H1 (cell line): Measurements from ENCODE around the gene FGF12. TPM values are rescaled to one million over a fixed set of nuclear protein-coding genes. Genes with fewer than 3 reads are reported as not detected.

Experiments
- CTCF ChIA-PET: fragments of 300-600 bp; sonication (Branson Sonifier 250); formaldehyde crosslinking; loops from one replicate; lab custom pipeline; 2021; ENCODE audit not compliant: partially characterized antibody; lab: Charles Lee
- POLR2A ChIA-PET: fragments of 300-600 bp; sonication (Branson Sonifier 250); formaldehyde crosslinking; loops from one replicate; lab custom pipeline; 2021; ENCODE audit warnings: inconsistent platforms; ENCODE audit not compliant: partially characterized antibody; lab: Charles Lee
- DNase-seq, 2 experiments: peaks; one replicate each; pipeline versions ENCODE4 v3.0.0 to v3.0.0-alpha.2; 2010 to 2022; ENCODE audit warnings: low spot score in 2 of 2, low read depth in 1 of 2, mixed read lengths in 1 of 2
- FAIRE-seq: peaks from 2 replicates; lab custom pipeline; 2011; peaks lifted over from hg19 to GRCh38; lab: Jason Lieb, UNC
- H2AFZ ChIP-seq: 2 replicates; pipeline ENCODE4 v1.8.1; 2012; ENCODE audit warnings: low read length, inconsistent platforms
- H2AK5ac ChIP-seq: 2 replicates; pipeline ENCODE4 v1.6.1; 2013; ENCODE audit warnings: low read depth, low read length
- H2BK120ac ChIP-seq: replicated peaks from 2 replicates; pipeline ENCODE3; 2013; ENCODE audit warnings: low read depth, low read length, inconsistent platforms
- H2BK12ac ChIP-seq: 2 replicates; pipeline ENCODE4 v1.6.1; 2013; ENCODE audit warnings: low read depth, low read length
- H2BK15ac ChIP-seq: 2 replicates; pipeline ENCODE4 v1.6.1; 2013; ENCODE audit warnings: low read length
- H2BK20ac ChIP-seq: 2 replicates; pipeline ENCODE4 v1.6.1; 2013; ENCODE audit warnings: low read length
- H2BK5ac ChIP-seq: 2 replicates; pipeline ENCODE4 v1.6.1; 2013; ENCODE audit warnings: low read depth, low read length
- H3K14ac ChIP-seq: 2 replicates; pipeline ENCODE4 v1.6.1; 2013; ENCODE audit warnings: inconsistent platforms; ENCODE audit not compliant: insufficient read length
- H3K18ac ChIP-seq: 2 replicates; pipeline ENCODE4 v1.6.1; 2013; ENCODE audit warnings: low read length; ENCODE audit errors: extremely low read depth
- H3K23ac ChIP-seq: 2 replicates; pipeline ENCODE4 v1.6.1; 2013; ENCODE audit warnings: inconsistent platforms; ENCODE audit not compliant: insufficient read length
- H3K23me2 ChIP-seq: 2 replicates; pipeline ENCODE4 v1.6.1; 2013; ENCODE audit warnings: low read depth, low read length
- H3K27ac ChIP-seq: 2 replicates; pipeline ENCODE4 v1.6.1; 2011; ENCODE audit warnings: low read depth, low read length, inconsistent platforms
- H3K27me3 ChIP-seq, 4 experiments: replicated peaks in 1 of 4; 1 replicate in 1 of 4; 2 replicates in 3 of 4; pipeline versions ENCODE4 v1.6.1 to v1.8.1; 2011 to 2013; ENCODE audit warnings: low read length in 3 of 4, mild to moderate bottlenecking in 3 of 4, inconsistent platforms in 2 of 4, mixed read lengths in 2 of 4, moderate library complexity in 1 of 4; ENCODE audit not compliant: control insufficient read depth in 3 of 4, insufficient read depth in 3 of 4; ENCODE audit errors: extremely low read depth in 1 of 4
- H3K36me3 ChIP-seq, 4 experiments: 2 replicates each; pipeline versions ENCODE4 v1.6.1 to v1.8.1; 2011 to 2013; ENCODE audit warnings: mild to moderate bottlenecking in 4 of 4, low read length in 3 of 4, moderate library complexity in 2 of 4, control low read depth in 1 of 4, inconsistent platforms in 1 of 4; ENCODE audit not compliant: insufficient read depth in 4 of 4, control insufficient read depth in 2 of 4
- H3K4ac ChIP-seq: replicated peaks from 2 replicates; pipeline ENCODE3; 2013; ENCODE audit warnings: low read length, low read depth, mixed read lengths, inconsistent platforms; ENCODE audit not compliant: insufficient read length
- H3K4me1 ChIP-seq, 4 experiments: replicated peaks in 1 of 4; 1 replicate in 1 of 4; 2 replicates in 3 of 4; pipeline versions ENCODE4 v1.6.1 to v1.8.1; 2011 to 2013; ENCODE audit warnings: low read length in 3 of 4, inconsistent platforms in 2 of 4, mixed read lengths in 1 of 4; ENCODE audit not compliant: insufficient read depth in 4 of 4, control insufficient read depth in 3 of 4
- H3K4me2 ChIP-seq, 2 experiments: 2 replicates each; pipeline versions ENCODE4 v1.6.1 to v1.8.1; 2011 to 2013; ENCODE audit warnings: low read depth in 2 of 2, low read length in 2 of 2, control low read depth in 1 of 2, inconsistent platforms in 1 of 2, mild to moderate bottlenecking in 1 of 2; ENCODE audit not compliant: insufficient read depth in 1 of 2
- H3K4me3 ChIP-seq, 4 experiments: fragments of 200-600, 300-600 bp in 1 of 4; sonication (generic), shearing (Covaris generic), sonication (Bioruptor Twin) in 1 of 4; 2 replicates each; pipeline versions ENCODE4 v1.5.1 to v1.8.1; 2011 to 2016; ENCODE audit warnings: low read length in 4 of 4, low read depth in 3 of 4, control low read depth in 2 of 4, inconsistent platforms in 2 of 4, mild to moderate bottlenecking in 2 of 4, mixed read lengths in 1 of 4, moderate library complexity in 1 of 4; ENCODE audit not compliant: insufficient read depth in 2 of 4; ENCODE audit errors: extremely low read depth in 1 of 4
- H3K56ac ChIP-seq: replicated peaks from 2 replicates; pipeline ENCODE3; 2013; ENCODE audit warnings: low read depth, mild to moderate bottlenecking, mixed read lengths, low read length, inconsistent platforms; ENCODE audit not compliant: insufficient read length
- H3K79me1 ChIP-seq: 2 replicates; pipeline ENCODE4 v1.6.1; 2013; ENCODE audit warnings: low read depth, low read length, control low read depth
- H3K79me2 ChIP-seq, 2 experiments: 2 replicates each; pipeline versions ENCODE4 v1.6.1 to v1.8.1; 2012 to 2013; ENCODE audit warnings: low read length in 2 of 2, mild to moderate bottlenecking in 2 of 2, inconsistent platforms in 1 of 2; ENCODE audit not compliant: insufficient read depth in 2 of 2, control insufficient read depth in 1 of 2
- H3K9ac ChIP-seq, 4 experiments: replicated peaks in 1 of 4; 1 replicate in 1 of 4; 2 replicates in 3 of 4; pipeline versions ENCODE4 v1.6.1 to v1.8.1; 2011 to 2013; ENCODE audit warnings: low read depth in 3 of 4, low read length in 3 of 4, control low read depth in 2 of 4, mild to moderate bottlenecking in 2 of 4, moderate library complexity in 2 of 4, inconsistent platforms in 1 of 4; ENCODE audit errors: extremely low read depth in 1 of 4
- H3K9me3 ChIP-seq, 2 experiments: 2 replicates each; pipeline versions ENCODE4 v1.6.1 to v1.8.1; 2012 to 2013; ENCODE audit warnings: mild to moderate bottlenecking in 2 of 2, moderate library complexity in 2 of 2, control low read depth in 1 of 2, inconsistent platforms in 1 of 2, low read depth in 1 of 2, low read length in 1 of 2, mixed read lengths in 1 of 2; ENCODE audit not compliant: insufficient read depth in 2 of 2
- H4K20me1 ChIP-seq, 2 experiments: replicated peaks in 1 of 2; 2 replicates each; pipeline versions ENCODE3 to v1.8.1; 2011 to 2013; ENCODE audit warnings: inconsistent platforms in 2 of 2, low read length in 2 of 2, mild to moderate bottlenecking in 1 of 2; ENCODE audit not compliant: insufficient read depth in 2 of 2, control insufficient read depth in 1 of 2
- H4K5ac ChIP-seq: 2 replicates; pipeline ENCODE4 v1.6.1; 2013; ENCODE audit warnings: low read length, low read depth, mixed read lengths, inconsistent platforms; ENCODE audit not compliant: insufficient read length
- H4K8ac ChIP-seq: 2 replicates; pipeline ENCODE4 v1.8.0; 2013; ENCODE audit warnings: mild to moderate bottlenecking, moderate library complexity, low read length, inconsistent platforms; ENCODE audit not compliant: insufficient read depth; ENCODE audit errors: extremely low read depth
- H4K91ac ChIP-seq: replicated peaks from 2 replicates; pipeline ENCODE3; 2013; ENCODE audit warnings: low read length, mixed read lengths, inconsistent platforms; ENCODE audit not compliant: insufficient read length
- CREB1 ChIP-seq: IDR thresholded peaks from 2 replicates; pipeline ENCODE4 v1.6.1; 2012; ENCODE audit warnings: inconsistent platforms
- RAD21 ChIP-seq, 2 experiments: IDR thresholded peaks in 1 of 2; conservative IDR thresholded peaks in 1 of 2; 2 replicates each; pipeline ENCODE4 v1.6.1; 2011; ENCODE audit warnings: low read depth in 2 of 2, low read length in 2 of 2, improper control_type of control experiment in 1 of 2, inconsistent platforms in 1 of 2, mild to moderate bottlenecking in 1 of 2, moderate library complexity in 1 of 2
- WGBS, 2 experiments: shearing (Covaris generic) in 1 of 2; methylation state at CpG; one replicate each; pipeline versions ENCODE4 v1.1.6 to v1.1.7; 2013 to 2015; ENCODE audit warnings: low lambda C conversion rate in 2 of 2, mixed read lengths in 2 of 2, inconsistent platforms in 1 of 2, low coverage in 1 of 2, missing lambda C conversion rate in 1 of 2; ENCODE audit not compliant: insufficient replicate concordance in 2 of 2, insufficient coverage in 1 of 2, insufficient read length in 1 of 2; ENCODE audit errors: extremely low coverage in 1 of 2, missing lambda C conversion rate in 1 of 2; 5-methylcytosine and 5-hydroxymethylcytosine counted together
- polyA plus RNA-seq, 7 experiments: library from polyadenylated mRNA; depleted of rRNA in 3 of 7; stranded (reverse) in 5 of 7; unstranded in 2 of 7; fragments of >200 nt in 5 of 7; fragments of 200-250 nt in 2 of 7; gene quantifications; 1 replicate in 5 of 7; 2 replicates in 1 of 7; 4 replicates in 1 of 7; pipeline versions ENCODE4 v1.2.1 to v1.2.3, GENCODE V29; 2011 to 2013; ENCODE audit warnings: missing spikeins in 2 of 7, mixed read lengths in 2 of 7
- total RNA-seq: library from RNA; stranded (reverse); fragmentation: NEBNext Ultra II Directional; extraction: Animal tissue kit (Norgen Biotek cat#: 25700); gene quantifications from 2 replicates; pipeline ENCODE4 v1.2.1, GENCODE V29; 2021
- TF ChIP-seq, protein P1 (sequence below), 3 experiments: IDR thresholded peaks; 1 replicate in 2 of 3; 2 replicates in 1 of 3; pipeline versions ENCODE4 v1.5.1 to v1.6.1; 2011; ENCODE audit warnings: low read length in 3 of 3, mild to moderate bottlenecking in 3 of 3, inconsistent platforms in 2 of 3, low read depth in 1 of 3, moderate library complexity in 1 of 3; ENCODE audit not compliant: insufficient read depth in 1 of 3; ENCODE audit errors: control extremely low read depth in 1 of 3

FGF12 gene
- total and polyA plus RNA-seq, 2 of the 8 experiments (the other 6 are each of a cell fraction or from before 2014, with no cell fraction given), result 4.1 to 16.6 TPM

DNA sequence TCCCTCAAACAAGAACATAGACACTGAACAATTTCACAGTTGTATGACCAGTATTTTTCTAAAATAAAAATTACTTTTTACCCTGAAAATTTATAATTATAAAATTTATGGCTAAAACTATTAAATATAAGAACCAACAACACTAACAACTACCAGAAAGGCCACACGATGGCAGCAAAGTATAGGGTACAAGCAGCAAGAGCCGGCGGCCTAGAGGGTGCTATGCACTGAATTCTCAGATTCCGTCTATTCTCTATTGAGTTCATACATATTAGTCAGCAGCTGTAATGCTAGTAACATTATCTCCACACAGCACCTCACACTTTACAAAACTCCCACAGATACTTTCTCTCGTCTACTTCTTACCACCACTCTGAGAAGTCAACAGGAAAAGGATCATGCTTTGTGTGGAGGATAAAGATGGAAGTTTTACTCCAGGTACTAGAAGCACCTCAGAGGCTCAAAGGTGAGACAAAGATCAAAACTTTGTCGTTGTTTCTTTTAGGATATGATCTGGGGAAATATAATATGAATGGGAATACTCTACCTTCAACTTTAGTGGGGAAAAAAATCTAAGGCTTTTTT, 160.5 kb downstream of the FGF12 start:
- H3K4ac ChIP-seq, result no peak overlapping the region
- no peaks in the 10 kb centered on the region for H3K4me1 ChIP-seq
- H3K18ac ChIP-seq, result no peak overlapping the region
- no peak overlapping the region for H3K27ac ChIP-seq
- no peak overlapping the region for H2BK12ac ChIP-seq
- H2AK5ac ChIP-seq, result no peak overlapping the region
- H3K9me3 ChIP-seq, result no peaks in the 10 kb centered on the region
- no peak overlapping the region for H4K8ac ChIP-seq
- H4K20me1 ChIP-seq, result no peaks in the 10 kb centered on the region
- H3K23ac ChIP-seq, result no peak overlapping the region
- H2BK120ac ChIP-seq, result no peak overlapping the region
- FAIRE-seq (no peak), DNase-seq (peak; percentile 10 to 75)
- H3K9ac ChIP-seq, result no peak overlapping the region
- H3K23me2 ChIP-seq, result no peaks in the 10 kb centered on the region
- no peak overlapping the region for H2BK5ac ChIP-seq
- ChIA-PET CTCF (interaction anchor here (0.6 to 7.8 kb wide), 31 partner anchors 9 to 1006 kb away, joined by 3 to 77 read pairs (median 4); no protein-coding TSS in a partner anchor), POLR2A (no interaction called here)
- TF ChIP-seq, protein P1, sequence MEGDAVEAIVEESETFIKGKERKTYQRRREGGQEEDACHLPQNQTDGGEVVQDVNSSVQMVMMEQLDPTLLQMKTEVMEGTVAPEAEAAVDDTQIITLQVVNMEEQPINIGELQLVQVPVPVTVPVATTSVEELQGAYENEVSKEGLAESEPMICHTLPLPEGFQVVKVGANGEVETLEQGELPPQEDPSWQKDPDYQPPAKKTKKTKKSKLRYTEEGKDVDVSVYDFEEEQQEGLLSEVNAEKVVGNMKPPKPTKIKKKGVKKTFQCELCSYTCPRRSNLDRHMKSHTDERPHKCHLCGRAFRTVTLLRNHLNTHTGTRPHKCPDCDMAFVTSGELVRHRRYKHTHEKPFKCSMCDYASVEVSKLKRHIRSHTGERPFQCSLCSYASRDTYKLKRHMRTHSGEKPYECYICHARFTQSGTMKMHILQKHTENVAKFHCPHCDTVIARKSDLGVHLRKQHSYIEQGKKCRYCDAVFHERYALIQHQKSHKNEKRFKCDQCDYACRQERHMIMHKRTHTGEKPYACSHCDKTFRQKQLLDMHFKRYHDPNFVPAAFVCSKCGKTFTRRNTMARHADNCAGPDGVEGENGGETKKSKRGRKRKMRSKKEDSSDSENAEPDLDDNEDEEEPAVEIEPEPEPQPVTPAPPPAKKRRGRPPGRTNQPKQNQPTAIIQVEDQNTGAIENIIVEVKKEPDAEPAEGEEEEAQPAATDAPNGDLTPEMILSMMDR (IDR thresholded peaks at IDR 0.05; ENCODE audit: control extremely low read depth in 1 of 3, insufficient read depth in 1 of 3, low read depth in 1 of 3, low read length in 3 of 3), result peak; percentile 27 to 91 (median 56)
- TF ChIP-seq CREB1 (no peak), RAD21 (IDR thresholded peaks at IDR 0.05 in 1 of 2, conservative IDR thresholded peaks at IDR 0.05 in 1 of 2; ENCODE audit: low read depth in 2 of 2, low read length in 2 of 2) (peak; percentile 97)
- H4K91ac ChIP-seq, result no peak overlapping the region
- WGBS, 2 experiments, result 30% methylated on average over 6 of the region's 6 CpGs; no CpG with 5 or more reads in 1 of the 2 experiments
- H4K5ac ChIP-seq, result no peak overlapping the region
- H3K4me2 ChIP-seq, result no peak overlapping the region
- H3K56ac ChIP-seq, result no peak overlapping the region
- H2AFZ ChIP-seq, result 0 out of 2 replicates have a peak overlapping the region, but pooled peaks have one; percentile 12
- no peaks in the 10 kb centered on the region for H3K79me2 ChIP-seq
- no peak overlapping the region for H3K4me3 ChIP-seq
- H3K27me3 ChIP-seq, result no peaks in the 10 kb centered on the region
- H3K14ac ChIP-seq, result no peak overlapping the region
- H2BK15ac ChIP-seq, result no peak overlapping the region
- no peaks in the 10 kb centered on the region for H3K79me1 ChIP-seq
- H3K36me3 ChIP-seq, result no peaks in the 10 kb centered on the region
- no peak overlapping the region for H2BK20ac ChIP-seq
